Measurements from ENCODE around the gene SOAT1. TPM values are rescaled to one million over a fixed set of nuclear protein-coding genes. Genes with fewer than 3 reads are reported as not detected.

The SOAT1 gene
- total RNA-seq, 3 donors from 2014 or later (not counting 1 experiment from before 2014, with no cell fraction given), result 36.9 to 57.9 (median 51.3) TPM

GRCh38 chr1:179323436-179323835, 29.8 kb downstream of the SOAT1 start:
- H3K4me3 Mint-ChIP-seq, result no peak overlapping the region
- H3K9me3 Mint-ChIP-seq, result no peaks in the 10 kb centered on the region
- ATAC-seq (no peak), DNase-seq (no peak)
- peaks cover 24% of the 10 kb centered on the region for H3K36me3 ChIP-seq (ENCODE audit: control insufficient read depth, insufficient read depth, low read length)
- no peaks in the 10 kb centered on the region for H3K27me3 ChIP-seq (ENCODE audit: control insufficient read depth, insufficient read depth, low read length)
- H3K27ac ChIP-seq (ENCODE audit: low read length), result no peak overlapping the region
- H3K4me1 ChIP-seq (ENCODE audit: control insufficient read depth, insufficient read depth, low read length), result no peaks in the 10 kb centered on the region
- no peaks in the 10 kb centered on the region for H3K9me3 ChIP-seq (ENCODE audit: control insufficient read depth, insufficient read depth, low read length)
- H3K27ac Mint-ChIP-seq, result peak overlapping the region in 1 of 2 donors; percentile 25
- H3K4me1 Mint-ChIP-seq, result peaks cover 28 to 34% of the 10 kb centered on the region in 2 donors
- intact Hi-C loops (cut with micrococcal nuclease), result no loop called here
- 89% methylated on average over 3 of the region's 4 CpGs for WGBS (ENCODE audit: insufficient coverage)
- no peak overlapping the region for H3K4me3 ChIP-seq (ENCODE audit: low read length)
- H3K27me3 Mint-ChIP-seq (ENCODE audit: low read depth in 2 of 2), result no peaks in the 10 kb centered on the region
- TF ChIP-seq CTCF (IDR thresholded peaks at IDR 0.05), result no peak
- H3K36me3 Mint-ChIP-seq, result no peaks in the 10 kb centered on the region

- H3K9me3 ChIP-seq (ENCODE audit: control insufficient read depth, insufficient read depth, low read length), result no peaks in the 10 kb centered on the region
- H3K27me3 ChIP-seq (ENCODE audit: control insufficient read depth, insufficient read depth, low read length), result no peaks in the 10 kb centered on the region
- DNase-seq (no peak), ATAC-seq (no peak)
- H3K36me3 ChIP-seq (ENCODE audit: control insufficient read depth, insufficient read depth, low read length), result peaks cover 24% of the 10 kb centered on the region
- intact Hi-C loops (cut with micrococcal nuclease), result no loop called here
- no peaks in the 10 kb centered on the region for H3K4me1 ChIP-seq (ENCODE audit: control insufficient read depth, insufficient read depth, low read length)
- H3K9me3 Mint-ChIP-seq, result no peaks in the 10 kb centered on the region
- H3K27ac ChIP-seq (ENCODE audit: low read length), result no peak overlapping the region
- peak overlapping the region in 1 of 2 donors; percentile 1 for H3K27ac Mint-ChIP-seq
- peaks cover 8% of the 10 kb centered on the region for H3K36me3 Mint-ChIP-seq
- H3K4me1 Mint-ChIP-seq, result peaks cover 37 to 40% of the 10 kb centered on the region in 2 donors
- no peak for TF ChIP-seq CTCF (IDR thresholded peaks at IDR 0.05)
- H3K4me3 ChIP-seq (ENCODE audit: low read length), result no peak overlapping the region
- no peak overlapping the region for H3K4me3 Mint-ChIP-seq
- WGBS (ENCODE audit: insufficient coverage), result 71% methylated on average over 2 of the region's 2 CpGs
- H3K27me3 Mint-ChIP-seq (ENCODE audit: low read depth in 2 of 2), result no peaks in the 10 kb centered on the region
Measured at GRCh38 chr1:179325836-179326235, 32.2 kb downstream of the SOAT1 start.

GRCh38 chr1:179326746-179327145, 33.1 kb downstream of the SOAT1 start:
- DNase-seq (no peak), ATAC-seq (no peak)
- peaks cover 37 to 42% of the 10 kb centered on the region in 2 donors for H3K4me1 Mint-ChIP-seq
- Histone ChIP-seq H3K9me3 (ENCODE audit: control insufficient read depth, insufficient read depth, low read length) (no peaks in the 10 kb centered on the region), H3K27me3 (ENCODE audit: control insufficient read depth, insufficient read depth, low read length) (no peaks in the 10 kb centered on the region), H3K36me3 (ENCODE audit: control insufficient read depth, insufficient read depth, low read length) (peaks cover 21% of the 10 kb centered on the region), H3K27ac (ENCODE audit: low read length) (no peak overlapping the region), H3K4me3 (ENCODE audit: low read length) (no peak overlapping the region), H3K4me1 (ENCODE audit: control insufficient read depth, insufficient read depth, low read length) (no peaks in the 10 kb centered on the region)
- H3K36me3 Mint-ChIP-seq, result peaks cover 8% of the 10 kb centered on the region
- H3K9me3 Mint-ChIP-seq, result no peaks in the 10 kb centered on the region
- H3K27me3 Mint-ChIP-seq (ENCODE audit: low read depth in 2 of 2), result no peaks in the 10 kb centered on the region
- TF ChIP-seq CTCF (IDR thresholded peaks at IDR 0.05), result no peak
- WGBS (ENCODE audit: insufficient coverage), result 100% methylated on average over 3 of the region's 3 CpGs
- intact Hi-C loops (cut with micrococcal nuclease), result no loop called here
- H3K4me3 Mint-ChIP-seq, result no peak overlapping the region
- H3K27ac Mint-ChIP-seq, result peak overlapping the region in 1 of 2 donors; percentile 33

GRCh38 chr1:179327196-179327595, 33.6 kb downstream of the SOAT1 start:
- Histone ChIP-seq H3K36me3 (ENCODE audit: control insufficient read depth, insufficient read depth, low read length) (peaks cover 21% of the 10 kb centered on the region), H3K9me3 (ENCODE audit: control insufficient read depth, insufficient read depth, low read length) (no peaks in the 10 kb centered on the region), H3K4me3 (ENCODE audit: low read length) (no peak overlapping the region), H3K27me3 (ENCODE audit: control insufficient read depth, insufficient read depth, low read length) (no peaks in the 10 kb centered on the region), H3K4me1 (ENCODE audit: control insufficient read depth, insufficient read depth, low read length) (no peaks in the 10 kb centered on the region), H3K27ac (ENCODE audit: low read length) (no peak overlapping the region)
- DNase-seq, result no peak
- Mint-ChIP-seq H3K36me3 (peaks cover 8% of the 10 kb centered on the region), H3K4me1 (peaks cover 36 to 42% of the 10 kb centered on the region in 2 donors), H3K27me3 (ENCODE audit: low read depth in 2 of 2) (no peaks in the 10 kb centered on the region), H3K27ac (peak overlapping the region in 1 of 2 donors; percentile 33), H3K4me3 (no peak overlapping the region), H3K9me3 (no peaks in the 10 kb centered on the region)
- no peak for ATAC-seq
- TF ChIP-seq CTCF (IDR thresholded peaks at IDR 0.05), result no peak
- intact Hi-C loops (cut with micrococcal nuclease), result no loop called here
- 97% methylated on average over 7 of the region's 7 CpGs for WGBS (ENCODE audit: insufficient coverage)

All from natural killer cell (primary cell).